Transverse colon (tissue), 4 donors: ENCODE measurements around the gene RPLP1.

ENCODE experiments used
- CTCF ChIP-seq, 5 experiments: fragments of 200-600 bp in 3 of 5; fragments of 450-650 bp in 2 of 5; sonication (generic) in 3 of 5; IDR thresholded peaks; 1 replicate in 2 of 5; 2 replicates in 3 of 5; pipeline ENCODE4 v1.5.1; 2016 to 2017; ENCODE audit warnings: antibody characterized with exemption in 5 of 5, inconsistent platforms in 3 of 5, mild to moderate bottlenecking in 2 of 5, moderate library complexity in 1 of 5
- EP300 ChIP-seq: sonication (generic); formaldehyde crosslinking; IDR thresholded peaks from one replicate; pipeline ENCODE4 v1.6.1; 2017; ENCODE audit warnings: antibody characterized with exemption, low read depth
- POLR2A ChIP-seq: fragments of 450-650 bp; IDR thresholded peaks from one replicate; pipeline ENCODE4 v1.6.1; 2016; ENCODE audit warnings: antibody characterized with exemption, mild to moderate bottlenecking, moderate library complexity
- POLR2AphosphoS5 ChIP-seq, 3 donors: sonication (generic); formaldehyde crosslinking; IDR thresholded peaks; one replicate each; pipeline ENCODE4 v1.6.1; 2016; ENCODE audit warnings: antibody characterized with exemption in 3 of 3

- TF ChIP-seq EP300, result no peak
- TF ChIP-seq POLR2AphosphoS5 (IDR thresholded peaks at IDR 0.05), result no peak
- TF ChIP-seq POLR2A, result no peak
- TF ChIP-seq CTCF (IDR thresholded peaks at IDR 0.05), result no peak
Observed at GRCh38 chr15:69459066-69459465, 6.4 kb downstream of the RPLP1 start.
